Subcutaneous abdominal adipose tissue (tissue), 5 donors: ENCODE data around the gene NRIP1.

Experiments
- H3K27ac ChIP-seq: one replicate; pipeline ENCODE4 v1.7.0; 2013; ENCODE audit warnings: low read depth, mild to moderate bottlenecking, inconsistent platforms, low read length, moderate library complexity
- H3K27me3 ChIP-seq, 5 donors: one replicate each; pipeline ENCODE4 v1.7.0; 2013; ENCODE audit warnings: low read length in 5 of 5, inconsistent platforms in 1 of 5; ENCODE audit not compliant: control insufficient read depth in 5 of 5, insufficient read depth in 4 of 5
- H3K36me3 ChIP-seq, 5 donors: one replicate each; pipeline ENCODE4 v1.7.0; 2013; ENCODE audit warnings: low read length in 5 of 5; ENCODE audit not compliant: control insufficient read depth in 5 of 5, insufficient read depth in 5 of 5
- H3K4me1 ChIP-seq, 5 donors: one replicate each; pipeline ENCODE4 v1.7.0; 2013; ENCODE audit warnings: low read length in 5 of 5, mild to moderate bottlenecking in 3 of 5, moderate library complexity in 1 of 5; ENCODE audit not compliant: control insufficient read depth in 5 of 5, insufficient read depth in 5 of 5
- H3K4me3 ChIP-seq, 5 donors: one replicate each; pipeline ENCODE4 v1.7.0; 2013; ENCODE audit warnings: low read length in 5 of 5, low read depth in 1 of 5
- H3K9ac ChIP-seq, 5 donors: one replicate each; pipeline ENCODE4 v1.7.0; 2013; ENCODE audit warnings: low read length in 5 of 5, mild to moderate bottlenecking in 4 of 5, moderate library complexity in 3 of 5
- H3K9me3 ChIP-seq, 5 donors: one replicate each; pipeline ENCODE4 v1.7.0; 2013; ENCODE audit warnings: low read length in 5 of 5; ENCODE audit not compliant: control insufficient read depth in 5 of 5
- donor health status: healthy.
- donor health status: healthy.
- donor health status: healthy.
- donor health status: healthy.
- donor health status: healthy.

Gene NRIP1

DNA sequence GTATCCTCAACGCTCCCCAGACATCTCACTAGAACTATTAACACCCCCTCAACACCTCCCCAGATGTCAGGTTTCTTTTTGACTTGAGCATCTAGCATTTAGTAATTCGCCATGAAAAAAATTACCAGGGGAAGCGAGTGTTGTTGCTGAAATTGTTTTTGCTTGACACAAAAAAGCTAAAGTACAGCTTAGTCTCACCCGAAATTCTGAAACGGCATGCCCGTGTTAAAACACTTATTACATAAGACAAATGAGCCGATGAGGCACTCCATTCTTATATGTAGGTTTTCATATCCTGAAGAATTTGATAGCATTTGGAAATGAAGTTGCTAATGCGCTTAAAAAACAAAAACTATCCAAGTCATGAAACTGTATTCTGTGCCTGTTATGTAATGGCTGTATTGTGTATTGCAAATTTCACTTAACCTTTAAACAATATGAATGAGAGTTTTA, 1.3 kb upstream of the NRIP1 start:
- Histone ChIP-seq H3K4me3 (peak overlapping the region; percentile 78 to 94 (median 85)), H3K4me1 (peaks cover 0 to 30% (median 25%) of the 10 kb centered on the region in 5 donors), H3K9ac (peak overlapping the region; percentile 40 to 91 (median 84)), H3K9me3 (no peaks in the 10 kb centered on the region), H3K27ac (peak overlapping the region; percentile 84), H3K27me3 (no peaks in the 10 kb centered on the region), H3K36me3 (no peaks in the 10 kb centered on the region)

DNA sequence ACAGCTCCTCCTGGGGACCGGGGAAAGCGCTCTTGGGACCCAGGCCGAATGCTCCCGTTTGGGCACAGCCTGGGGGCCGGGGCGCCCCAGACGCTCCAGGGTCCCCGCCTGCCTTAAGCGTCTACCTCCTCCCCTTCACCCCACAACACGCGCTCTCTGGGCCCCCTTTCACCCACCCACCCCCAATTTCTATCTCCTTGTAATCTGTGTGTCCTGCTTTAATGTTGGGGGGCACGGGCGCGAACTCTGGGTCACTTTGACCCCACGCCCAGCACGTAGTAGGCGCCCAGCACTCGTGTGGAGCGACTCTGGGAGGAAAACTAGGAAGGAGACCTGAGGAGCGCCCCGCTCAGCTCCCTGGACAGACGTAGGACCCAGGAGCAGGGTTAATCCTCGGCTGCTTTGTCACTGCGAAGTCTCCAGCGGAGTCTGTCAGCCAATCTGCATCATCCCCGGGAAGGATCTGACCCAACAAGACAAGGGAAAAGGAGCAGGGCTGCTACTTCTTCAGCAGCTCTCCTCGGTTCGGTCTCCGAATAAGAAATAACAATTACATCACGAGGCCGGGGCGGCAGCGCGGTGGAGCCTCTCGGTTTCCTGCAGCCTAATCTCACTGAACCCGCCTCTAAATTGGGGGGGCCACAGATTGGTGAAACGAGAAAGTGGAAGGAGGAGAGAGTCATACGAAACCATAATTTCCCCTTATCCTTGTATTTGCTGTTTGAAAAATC, 757 bp upstream of the NRIP1 start:
- Histone ChIP-seq H3K27me3 (no peaks in the 10 kb centered on the region), H3K4me3 (peak overlapping the region; percentile 78 to 94 (median 85)), H3K9ac (peak overlapping the region; percentile 6 to 91 (median 84)), H3K9me3 (no peaks in the 10 kb centered on the region), H3K36me3 (no peaks in the 10 kb centered on the region), H3K27ac (peak overlapping the region; percentile 84), H3K4me1 (peaks cover 0 to 36% (median 30%) of the 10 kb centered on the region in 5 donors)

DNA sequence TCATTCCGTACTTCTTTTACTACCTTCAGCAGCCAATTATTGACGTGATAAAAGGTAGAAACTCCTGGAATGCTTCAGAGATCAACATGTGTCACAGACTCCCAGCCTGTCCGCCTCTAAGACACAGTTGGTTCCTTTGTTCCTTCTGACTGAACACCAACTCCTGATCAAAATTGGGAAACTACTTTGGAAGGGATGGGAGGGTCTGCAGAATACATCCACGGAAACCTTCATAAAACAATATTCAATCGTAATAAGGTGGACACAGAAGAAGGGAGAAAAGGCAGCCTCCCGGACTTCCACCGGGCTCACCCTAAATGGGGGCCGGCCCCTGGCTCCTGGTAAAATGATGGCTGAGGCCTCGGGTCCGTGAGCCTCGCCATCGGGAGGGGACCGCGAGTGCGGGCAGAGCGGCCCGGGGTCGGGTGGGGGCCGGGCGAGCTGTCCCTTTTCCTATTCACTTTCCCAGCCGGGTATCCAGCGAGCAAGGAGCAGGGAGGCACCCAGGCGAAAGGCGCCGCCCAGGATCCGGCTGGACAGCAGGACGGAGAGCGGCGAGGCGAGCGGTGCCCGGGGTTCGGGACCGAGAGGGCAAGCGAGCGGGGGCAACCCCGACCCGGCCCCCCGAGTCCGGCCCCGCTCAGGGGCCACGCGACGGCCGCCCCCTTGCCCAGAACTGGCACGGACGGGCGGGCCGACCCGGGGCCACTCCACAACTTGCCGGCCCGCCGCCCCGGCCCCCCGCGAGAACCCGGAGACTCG, 805 bp downstream of the NRIP1 start:
- H3K4me1 ChIP-seq: peaks cover 2 to 45% (median 42%) of the 10 kb centered on the region in 5 donors
- H3K27ac ChIP-seq: peak overlapping the region; percentile 97

DNA sequence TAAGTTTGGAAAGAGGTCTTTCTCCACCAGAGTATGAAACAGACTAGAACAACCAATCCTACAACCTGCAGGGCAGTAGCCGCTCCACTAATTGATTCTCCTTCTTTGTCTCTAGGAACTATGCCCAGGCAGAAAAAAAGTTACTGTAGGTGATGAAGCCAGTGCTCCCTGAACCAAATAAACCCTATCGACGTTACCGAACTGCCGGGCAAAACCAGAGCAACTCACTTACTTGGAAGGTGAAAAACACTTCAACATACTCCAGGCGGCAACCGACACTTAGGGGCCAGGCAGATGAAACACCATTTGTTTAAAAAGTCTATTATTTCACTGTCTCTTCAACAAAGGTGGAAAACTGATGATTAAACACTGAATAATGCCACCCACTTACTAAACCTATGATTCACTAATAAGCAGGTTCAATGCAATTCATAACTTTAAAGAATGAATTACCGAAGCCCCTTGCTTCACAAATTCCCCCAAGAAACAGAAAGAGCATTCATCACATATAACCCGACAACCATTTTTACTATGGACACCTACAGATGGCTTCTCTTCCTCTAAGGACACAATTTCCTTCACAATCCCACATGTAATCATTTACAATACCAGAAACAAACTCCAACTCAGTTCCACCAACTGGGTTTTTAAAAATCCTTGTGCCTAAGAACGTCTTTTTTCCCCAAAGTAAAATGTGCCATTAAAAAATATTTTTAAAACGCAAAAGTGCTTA, 1.6 kb downstream of the NRIP1 start:
- Histone ChIP-seq H3K4me1 (peaks cover 3 to 53% (median 48%) of the 10 kb centered on the region in 5 donors), H3K9me3 (no peaks in the 10 kb centered on the region), H3K27me3 (no peaks in the 10 kb centered on the region), H3K27ac (peak overlapping the region; percentile 97), H3K4me3 (peak overlapping the region; percentile 84 to 97 (median 94)), H3K9ac (peak overlapping the region; percentile 79 to 96 (median 86)), H3K36me3 (no peaks in the 10 kb centered on the region)

More for the DNA sequence above, 805 bp downstream of the NRIP1 start:
- no peaks in the 10 kb centered on the region for H3K27me3 ChIP-seq
- no peaks in the 10 kb centered on the region for H3K36me3 ChIP-seq
- peak overlapping the region; percentile 79 to 96 (median 86) for H3K9ac ChIP-seq
- H3K4me3 ChIP-seq: peak overlapping the region; percentile 84 to 97 (median 94)
- no peaks in the 10 kb centered on the region for H3K9me3 ChIP-seq

DNA sequence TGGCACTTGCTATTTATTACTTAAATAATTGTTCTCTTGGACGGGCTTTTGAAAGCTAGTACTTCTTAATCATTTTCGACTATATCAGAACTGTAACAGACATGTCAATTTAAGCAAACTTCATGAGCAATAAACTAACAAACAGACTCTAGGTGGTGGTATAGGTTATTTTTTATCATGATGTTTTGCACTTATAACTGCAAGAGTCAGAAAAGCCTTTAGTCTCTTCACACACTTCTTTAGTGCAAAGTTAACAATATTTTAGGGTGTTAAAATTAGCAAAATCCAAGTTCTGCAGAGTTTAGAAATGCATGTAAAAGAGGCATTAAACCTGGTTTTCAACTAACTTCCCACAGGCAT, 2.2 kb downstream of the NRIP1 start:
- Histone ChIP-seq H3K9ac (peak overlapping the region; percentile 40 to 96 (median 86)), H3K4me3 (peak overlapping the region; percentile 84 to 97 (median 94)), H3K27ac (peak overlapping the region; percentile 97), H3K36me3 (no peaks in the 10 kb centered on the region), H3K27me3 (no peaks in the 10 kb centered on the region), H3K4me1 (peaks cover 5 to 59% (median 55%) of the 10 kb centered on the region in 5 donors), H3K9me3 (no peaks in the 10 kb centered on the region)

DNA sequence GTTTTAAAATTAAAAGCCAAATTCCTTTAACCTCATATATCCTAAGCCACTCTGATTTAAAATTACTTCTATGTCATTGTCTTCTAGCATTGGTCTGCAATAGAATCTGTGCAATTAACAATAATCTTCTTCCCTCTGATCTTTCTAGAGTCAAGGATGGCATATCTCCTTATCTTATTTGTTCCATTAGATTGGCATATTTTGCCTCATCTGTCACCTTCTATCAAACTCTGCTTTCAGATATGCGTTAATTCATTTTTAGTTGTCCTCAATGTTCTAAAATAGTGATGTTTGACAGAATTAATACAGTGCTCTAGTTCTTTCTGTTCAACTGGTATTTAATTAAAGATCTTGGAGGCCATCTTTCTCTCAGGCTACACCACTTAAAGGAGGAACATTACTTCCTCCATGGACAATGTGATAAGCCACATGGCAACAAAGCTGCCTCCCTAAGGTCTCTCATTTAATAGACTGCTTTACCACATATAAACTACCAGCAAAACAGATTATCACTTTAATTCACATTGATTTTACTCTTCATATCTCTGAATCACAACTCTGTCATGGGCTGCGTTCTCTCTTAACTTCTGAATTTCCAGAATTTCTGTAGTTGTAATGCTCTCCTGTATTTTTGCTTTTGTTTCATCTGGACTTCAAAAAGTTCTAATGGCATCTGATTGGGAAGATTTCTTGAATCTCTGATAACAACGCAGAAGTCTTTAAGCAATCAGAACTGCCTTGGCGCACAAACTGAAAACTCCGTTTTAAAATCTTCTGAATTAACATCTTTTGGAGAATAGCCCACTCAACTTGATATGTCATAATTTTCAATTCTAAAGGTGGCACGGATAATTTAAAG, 2.8 kb downstream of the NRIP1 start:
- H3K27ac ChIP-seq: peak overlapping the region; percentile 97
- H3K27me3 ChIP-seq: no peaks in the 10 kb centered on the region
- no peaks in the 10 kb centered on the region for H3K36me3 ChIP-seq
- H3K4me1 ChIP-seq: peaks cover 8 to 65% (median 61%) of the 10 kb centered on the region in 5 donors
- H3K4me3 ChIP-seq: peak overlapping the region; percentile 84 to 97 (median 94)
- H3K9ac ChIP-seq: peak overlapping the region; percentile 48 to 96 (median 86)
- H3K9me3 ChIP-seq: no peaks in the 10 kb centered on the region

DNA sequence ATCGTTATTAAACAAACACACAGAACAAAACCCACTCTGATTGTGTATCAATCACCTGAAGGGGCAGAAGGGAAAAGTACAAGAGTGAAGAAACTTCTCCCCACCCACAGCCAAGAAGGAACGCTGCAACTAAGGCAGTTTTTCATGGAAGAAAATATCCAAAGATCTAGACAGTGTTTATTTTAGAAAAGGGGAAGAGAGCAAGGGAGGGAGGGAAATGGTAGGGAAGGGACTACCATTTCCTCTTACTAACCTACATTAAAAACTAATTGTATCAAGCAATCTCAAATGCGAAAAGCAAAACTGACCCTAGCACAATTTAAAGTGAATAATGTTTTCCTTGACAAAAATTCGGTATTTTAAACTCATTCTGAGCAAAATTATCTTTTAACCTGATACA, 3.5 kb downstream of the NRIP1 start:
- Histone ChIP-seq H3K4me1 (peaks cover 8 to 67% (median 65%) of the 10 kb centered on the region in 5 donors), H3K36me3 (no peaks in the 10 kb centered on the region), H3K27me3 (no peaks in the 10 kb centered on the region), H3K27ac (peak overlapping the region; percentile 97), H3K9ac (peak overlapping the region in 3 of 5 donors; percentile 48 to 96 (median 59)), H3K9me3 (no peaks in the 10 kb centered on the region), H3K4me3 (peak overlapping the region in 4 of 5 donors; percentile 8 to 97 (median 95))

DNA sequence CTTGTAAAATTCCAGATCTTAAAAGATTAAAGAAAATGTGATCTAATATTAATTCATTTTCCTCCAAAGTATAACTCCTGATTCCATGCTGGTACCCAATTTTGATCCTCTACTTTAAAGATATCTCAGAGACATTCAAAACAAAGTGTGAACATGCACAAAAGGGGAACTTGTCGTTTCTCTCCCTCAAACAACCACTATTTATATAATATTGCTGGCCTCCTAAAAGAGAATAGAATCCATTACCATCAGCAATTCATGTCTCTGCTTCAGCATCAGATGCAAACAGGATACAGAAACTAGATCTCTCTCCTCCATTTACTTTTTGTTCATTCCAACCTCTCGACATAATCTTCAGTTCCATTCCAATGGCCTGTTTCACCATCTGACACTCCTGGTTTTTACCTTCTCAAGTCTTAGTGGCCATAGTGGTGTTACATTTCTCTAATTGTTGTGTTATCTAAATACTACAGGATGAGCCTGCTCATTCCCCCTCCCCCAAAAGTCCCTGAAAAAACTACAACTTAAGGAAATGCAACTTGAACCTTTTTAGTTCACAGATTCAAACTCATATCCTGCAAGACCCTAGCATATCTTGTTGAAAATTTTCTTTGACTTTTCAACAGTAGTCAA, 4.1 kb downstream of the NRIP1 start:
- H3K4me1 ChIP-seq: peaks cover 8 to 72% (median 67%) of the 10 kb centered on the region in 5 donors
- no peaks in the 10 kb centered on the region for H3K9me3 ChIP-seq
- no peaks in the 10 kb centered on the region for H3K36me3 ChIP-seq
- peak overlapping the region in 4 of 5 donors; percentile 1 to 94 (median 22) for H3K4me3 ChIP-seq
- peak overlapping the region in 3 of 5 donors; percentile 5 to 96 (median 32) for H3K9ac ChIP-seq
- H3K27ac ChIP-seq: peak overlapping the region; percentile 97
- H3K27me3 ChIP-seq: no peaks in the 10 kb centered on the region

DNA sequence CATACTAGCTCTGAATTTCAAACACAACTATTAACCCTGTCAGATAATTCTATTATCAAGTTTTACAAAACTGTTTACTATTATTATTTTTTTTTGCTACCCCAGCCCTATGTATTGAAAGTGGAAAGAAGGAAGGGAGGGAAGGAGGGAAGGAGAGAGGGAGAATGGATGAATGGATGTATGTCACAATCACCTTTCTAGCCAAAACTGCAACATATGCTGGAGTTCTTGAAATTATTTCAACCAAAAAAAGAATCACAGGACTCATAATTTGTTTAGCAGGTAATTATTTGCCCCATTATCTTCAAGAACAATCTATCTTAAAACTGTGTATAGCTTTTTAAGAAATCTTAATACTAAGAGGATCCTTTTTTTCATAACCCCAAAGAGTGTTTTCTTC, 5.4 kb downstream of the NRIP1 start:
- H3K9me3 ChIP-seq: no peaks in the 10 kb centered on the region
- peak overlapping the region; percentile 97 for H3K27ac ChIP-seq
- H3K4me3 ChIP-seq: no peak overlapping the region
- no peaks in the 10 kb centered on the region for H3K27me3 ChIP-seq
- H3K4me1 ChIP-seq: peaks cover 8 to 80% (median 78%) of the 10 kb centered on the region in 5 donors
- no peaks in the 10 kb centered on the region for H3K36me3 ChIP-seq
- H3K9ac ChIP-seq: peak overlapping the region in 2 of 5 donors; percentile 71 to 84
